Measurements from ENCODE around the gene GID8.

Gene GID8

DNA sequence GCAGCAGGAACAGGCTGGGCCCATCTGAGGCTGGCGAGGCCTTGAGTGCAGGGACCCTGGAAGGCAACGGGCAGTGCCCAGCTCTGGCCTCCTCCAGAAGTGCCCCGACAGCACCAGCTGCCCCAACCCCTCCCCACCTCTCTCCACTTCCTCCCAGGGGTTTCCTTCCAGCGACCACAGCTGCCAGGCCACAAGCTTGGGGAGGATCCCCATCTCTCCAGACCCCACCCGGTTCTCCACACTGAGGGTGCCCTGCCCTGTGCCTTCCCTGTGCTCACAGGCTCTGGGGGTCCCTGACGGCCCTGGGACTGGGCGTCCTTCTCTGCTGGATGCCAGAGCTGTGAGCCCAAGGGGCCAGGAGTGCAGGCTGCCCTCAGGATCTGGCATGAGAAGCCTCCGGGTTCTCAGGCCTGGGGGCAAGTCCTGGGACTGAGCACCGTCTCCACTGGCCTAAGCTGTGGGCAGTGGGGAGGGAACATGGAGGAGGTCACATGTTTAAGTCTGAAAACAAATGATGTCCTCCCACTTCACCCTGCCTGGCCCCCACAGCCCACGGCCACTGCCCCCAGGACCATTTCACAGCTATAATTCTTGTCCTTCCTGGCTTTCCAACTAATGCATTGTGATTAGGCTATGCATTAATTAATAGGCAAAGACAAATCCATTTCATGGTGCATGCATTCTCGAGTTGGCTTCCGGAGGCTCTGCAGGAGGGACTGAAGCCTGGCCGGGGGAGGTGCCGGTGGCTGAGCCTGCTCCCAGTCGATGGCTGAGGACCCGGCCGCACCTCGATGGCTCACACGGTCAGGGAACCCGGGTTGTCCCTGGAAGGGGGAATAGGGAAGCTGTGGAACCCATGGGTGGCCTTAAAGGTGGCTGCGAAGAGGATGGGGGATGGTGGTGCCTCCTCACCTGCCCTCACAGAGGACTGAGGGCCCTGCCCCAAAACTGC is 44.5 kb downstream of the GID8 start:
- H3K4me3 ChIP-seq: no peak overlapping the region
- TF ChIP-seq, protein P1, sequence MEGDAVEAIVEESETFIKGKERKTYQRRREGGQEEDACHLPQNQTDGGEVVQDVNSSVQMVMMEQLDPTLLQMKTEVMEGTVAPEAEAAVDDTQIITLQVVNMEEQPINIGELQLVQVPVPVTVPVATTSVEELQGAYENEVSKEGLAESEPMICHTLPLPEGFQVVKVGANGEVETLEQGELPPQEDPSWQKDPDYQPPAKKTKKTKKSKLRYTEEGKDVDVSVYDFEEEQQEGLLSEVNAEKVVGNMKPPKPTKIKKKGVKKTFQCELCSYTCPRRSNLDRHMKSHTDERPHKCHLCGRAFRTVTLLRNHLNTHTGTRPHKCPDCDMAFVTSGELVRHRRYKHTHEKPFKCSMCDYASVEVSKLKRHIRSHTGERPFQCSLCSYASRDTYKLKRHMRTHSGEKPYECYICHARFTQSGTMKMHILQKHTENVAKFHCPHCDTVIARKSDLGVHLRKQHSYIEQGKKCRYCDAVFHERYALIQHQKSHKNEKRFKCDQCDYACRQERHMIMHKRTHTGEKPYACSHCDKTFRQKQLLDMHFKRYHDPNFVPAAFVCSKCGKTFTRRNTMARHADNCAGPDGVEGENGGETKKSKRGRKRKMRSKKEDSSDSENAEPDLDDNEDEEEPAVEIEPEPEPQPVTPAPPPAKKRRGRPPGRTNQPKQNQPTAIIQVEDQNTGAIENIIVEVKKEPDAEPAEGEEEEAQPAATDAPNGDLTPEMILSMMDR (IDR thresholded peaks at IDR 0.05): no peak
- no peak for DNase-seq (ENCODE audit: low spot score)
- H3K27ac ChIP-seq: no peak overlapping the region

DNA sequence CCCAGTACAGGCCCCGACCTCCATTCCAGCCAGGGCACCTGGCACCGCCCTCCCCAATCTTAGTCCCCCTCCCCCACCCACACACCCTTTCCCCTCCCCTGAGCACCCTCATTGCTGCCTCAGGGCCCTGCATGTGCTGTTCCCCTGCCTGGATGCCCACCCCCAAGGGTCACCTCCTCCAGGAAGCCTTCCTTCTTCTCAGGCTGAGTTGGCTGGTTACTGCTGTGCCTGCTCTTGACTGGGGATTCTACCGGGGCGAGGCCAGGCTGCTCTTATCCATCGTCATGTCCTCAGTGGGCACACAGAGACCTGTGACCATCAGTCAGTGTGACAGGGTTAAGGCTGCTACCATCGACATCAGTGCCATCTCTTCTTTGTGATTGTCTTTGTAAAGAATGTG is 45.3 kb downstream of the GID8 start:
- DNase-seq (ENCODE audit: low spot score): no peak
- Histone ChIP-seq H3K4me3 (no peak overlapping the region), H3K27ac (no peak overlapping the region)
- TF ChIP-seq, protein P1 (IDR thresholded peaks at IDR 0.05): no peak

DNA sequence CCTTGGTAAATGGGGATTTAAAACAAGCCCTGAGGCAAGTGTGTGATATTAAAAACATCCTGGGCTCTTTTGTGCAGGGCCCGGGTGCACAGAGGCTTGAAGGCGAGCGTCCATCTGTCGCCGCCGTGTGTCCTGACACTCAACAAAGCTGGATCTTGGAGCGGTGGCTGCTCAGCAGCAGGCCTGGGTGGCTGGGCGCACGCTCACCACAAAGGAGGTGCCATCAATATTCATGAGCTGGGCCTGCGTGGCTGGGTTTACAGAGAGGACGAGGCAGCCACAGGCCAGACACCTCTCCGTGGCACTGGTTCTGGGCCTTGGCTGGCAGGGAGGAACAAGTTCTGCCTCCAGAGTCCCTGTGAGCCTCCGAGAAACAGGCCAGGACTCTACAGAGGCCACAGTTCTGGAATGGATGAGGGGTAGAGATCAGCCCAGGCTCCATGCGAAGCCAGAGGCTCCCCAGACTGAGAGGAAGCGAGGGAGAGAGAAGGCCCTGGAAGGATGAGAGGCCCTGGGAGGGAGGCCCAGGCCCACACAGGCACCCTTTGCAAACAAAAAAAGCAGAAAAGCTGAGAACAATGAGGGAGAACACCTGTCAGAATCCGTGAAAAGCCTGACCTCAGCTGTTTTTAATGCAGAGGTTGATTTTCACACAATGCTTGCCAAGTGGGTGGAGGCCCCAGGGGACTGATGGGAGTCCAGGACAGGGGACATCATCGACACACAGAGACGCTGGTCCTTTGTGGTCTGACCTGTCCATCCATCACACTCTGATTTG is 46.9 kb downstream of the GID8 start:
- DNase-seq (ENCODE audit: low spot score): no peak
- TF ChIP-seq, protein P1 (IDR thresholded peaks at IDR 0.05): no peak
- no peak overlapping the region for H3K4me3 ChIP-seq
- no peak overlapping the region for H3K27ac ChIP-seq

DNA sequence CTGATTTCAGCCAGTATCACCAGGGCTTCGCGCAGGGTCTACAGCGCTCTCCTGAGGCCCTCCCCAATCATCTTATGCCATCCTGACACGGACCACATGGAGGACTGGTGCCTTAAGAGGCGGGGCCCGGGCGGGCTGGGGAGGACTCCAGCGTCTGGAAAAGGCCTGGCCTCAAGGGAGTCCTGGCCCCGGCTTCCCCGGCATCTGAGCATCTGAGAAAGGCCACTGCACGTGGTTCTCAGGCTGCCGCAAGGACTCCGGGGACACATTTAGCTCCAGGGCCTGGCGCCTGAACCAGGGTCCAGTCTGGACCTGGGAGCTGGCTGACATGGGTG is 47.5 kb downstream of the GID8 start:
- no peak for DNase-seq (ENCODE audit: low spot score)

DNA sequence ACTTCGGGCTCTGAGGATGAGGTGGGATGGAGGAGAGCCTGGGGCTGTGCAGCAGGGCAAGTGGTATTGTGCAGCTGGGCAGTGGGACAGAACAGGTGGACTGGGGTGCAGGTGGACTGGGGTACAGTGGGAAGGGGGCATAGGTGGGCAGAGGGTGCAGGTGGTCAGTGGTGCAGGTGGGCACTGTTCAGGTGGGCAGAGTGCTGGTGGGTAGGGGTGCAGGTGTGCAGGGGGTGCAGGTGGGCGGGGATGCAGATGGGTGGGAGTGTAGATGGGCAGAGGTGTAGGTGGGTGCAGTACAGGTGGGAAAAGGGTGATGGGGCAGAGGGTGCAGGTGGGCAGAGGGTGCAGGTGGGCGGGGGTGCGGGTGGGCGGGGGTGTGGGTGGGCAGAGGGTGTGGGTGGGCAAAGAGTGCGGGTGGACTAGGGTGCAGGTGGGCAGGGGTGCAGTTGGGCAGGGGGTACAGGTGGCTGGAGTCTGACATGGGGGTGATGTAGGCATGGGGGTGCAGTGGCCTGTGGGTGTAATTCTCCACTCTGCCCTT is 48.4 kb downstream of the GID8 start:
- DNase-seq (ENCODE audit: low spot score): no peak
- Histone ChIP-seq H3K4me3 (no peak overlapping the region), H3K27ac (no peak overlapping the region)
- TF ChIP-seq, protein P1 (IDR thresholded peaks at IDR 0.05): no peak

More for the DNA sequence above, 47.5 kb downstream of the GID8 start:
- no peak overlapping the region for H3K27ac ChIP-seq
- TF ChIP-seq, protein P1 (IDR thresholded peaks at IDR 0.05): no peak
- no peak overlapping the region for H3K4me3 ChIP-seq

DNA sequence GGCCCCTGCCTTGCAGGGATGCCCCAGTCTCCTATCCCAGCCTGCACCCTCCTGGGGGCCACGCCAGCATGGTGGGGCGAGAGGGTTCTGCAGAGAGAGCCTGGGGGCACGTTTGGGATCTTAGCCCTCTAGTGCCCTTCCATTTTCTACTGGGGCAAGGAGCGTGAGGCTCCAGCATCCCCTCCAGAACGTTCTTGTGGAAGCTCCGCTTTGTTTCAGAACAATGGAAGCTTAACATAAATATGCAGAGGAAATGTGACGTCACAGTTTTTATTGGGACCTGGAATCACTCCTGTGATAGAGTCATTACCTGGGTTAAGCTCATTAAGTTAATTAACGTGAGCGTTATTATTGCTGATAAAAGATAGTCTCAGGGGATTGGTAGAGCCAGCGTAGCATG is 49.2 kb downstream of the GID8 start:
- no peak for DNase-seq (ENCODE audit: low spot score)
- Histone ChIP-seq H3K4me3 (no peak overlapping the region), H3K27ac (no peak overlapping the region)
- TF ChIP-seq, protein P1 (IDR thresholded peaks at IDR 0.05): no peak
